GM18499 (cell line): Measurements from ENCODE around the gene EPN3.

ENCODE experiments used
- ATAC-seq: cut with Tn5 transposase; IDR thresholded peaks from one replicate; pipeline ENCODE4 v1.9.1; 2021; ENCODE audit warnings: moderate number of reproducible peaks; ENCODE audit not compliant: insufficient read depth, unreplicated experiment

The EPN3 gene

GRCh38 chr17:50583641-50584040, 51.1 kb downstream of the EPN3 start:
- ATAC-seq = no peak

DNA sequence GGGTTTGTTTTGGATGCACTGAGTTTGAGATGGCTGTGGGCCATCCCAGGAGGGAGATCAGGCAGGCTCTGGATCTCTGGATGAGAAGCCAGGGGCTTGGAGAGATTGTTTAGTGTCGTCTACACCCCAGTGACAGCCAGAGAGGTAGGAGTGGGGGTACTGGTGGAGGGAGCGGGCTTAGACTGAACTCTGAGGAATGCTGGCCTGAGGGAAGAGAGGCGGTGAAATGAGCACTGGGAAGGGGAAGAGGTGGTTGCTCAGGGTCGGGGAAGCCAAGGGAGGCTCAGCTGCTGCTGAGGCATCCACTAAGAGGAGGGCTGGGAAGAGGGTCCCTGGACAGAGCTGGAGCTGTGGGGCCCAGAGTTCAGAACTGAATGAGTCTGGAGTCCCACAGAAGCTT, 51.6 kb downstream of the EPN3 start:
- no peak for ATAC-seq

DNA sequence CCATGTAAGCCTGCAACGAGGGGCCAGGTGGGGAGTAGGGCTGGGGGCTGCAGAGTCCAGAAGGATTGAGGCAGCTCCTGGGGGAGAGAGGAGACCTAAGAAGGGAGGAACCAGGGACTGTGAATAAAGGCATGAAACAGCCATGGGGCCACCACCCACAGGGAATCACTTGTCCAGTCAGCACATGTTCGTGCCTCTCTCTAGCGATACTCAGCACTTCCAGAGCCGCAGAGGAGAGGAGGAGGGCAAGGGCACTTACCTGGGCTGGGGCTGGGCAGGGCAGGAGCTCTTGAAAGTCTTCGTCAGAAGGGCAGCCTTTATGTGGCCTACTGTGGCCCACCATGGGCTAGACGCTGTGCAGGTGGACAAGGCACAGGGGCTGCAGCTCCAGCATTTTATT, 52.2 kb downstream of the EPN3 start:
- no peak for ATAC-seq

- ATAC-seq = no peak
Observed at GRCh38 chr17:50585346-50585745, 52.8 kb downstream of the EPN3 start.

- ATAC-seq = no peak
Observed at GRCh38 chr17:50585891-50586290, 53.4 kb downstream of the EPN3 start.

- ATAC-seq = no peak
Observed at GRCh38 chr17:50586421-50587247, 54.1 kb downstream of the EPN3 start.

DNA sequence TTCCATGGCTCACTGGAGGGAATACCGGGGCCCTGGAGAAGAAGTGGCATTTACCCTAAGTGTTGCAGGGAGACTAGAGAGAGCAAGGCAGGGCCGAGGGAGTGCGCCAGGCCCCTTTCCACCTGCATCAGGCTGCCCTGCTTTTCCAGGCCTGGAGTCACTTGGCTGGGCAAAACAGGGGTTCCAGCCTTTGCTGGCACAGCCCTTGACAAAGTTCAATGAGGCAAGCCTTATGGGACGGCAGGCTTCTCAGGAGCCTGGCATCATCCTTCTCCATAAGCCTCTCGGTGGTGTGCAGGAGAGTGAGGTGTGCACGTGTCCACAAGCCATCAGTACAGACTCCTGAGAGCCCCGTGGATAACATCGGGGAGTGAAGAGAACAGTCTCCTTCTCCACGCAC, 55.0 kb downstream of the EPN3 start:
- no peak for ATAC-seq

- no peak for ATAC-seq
Observed at GRCh38 chr17:50588391-50589049, 56.0 kb downstream of the EPN3 start.

DNA sequence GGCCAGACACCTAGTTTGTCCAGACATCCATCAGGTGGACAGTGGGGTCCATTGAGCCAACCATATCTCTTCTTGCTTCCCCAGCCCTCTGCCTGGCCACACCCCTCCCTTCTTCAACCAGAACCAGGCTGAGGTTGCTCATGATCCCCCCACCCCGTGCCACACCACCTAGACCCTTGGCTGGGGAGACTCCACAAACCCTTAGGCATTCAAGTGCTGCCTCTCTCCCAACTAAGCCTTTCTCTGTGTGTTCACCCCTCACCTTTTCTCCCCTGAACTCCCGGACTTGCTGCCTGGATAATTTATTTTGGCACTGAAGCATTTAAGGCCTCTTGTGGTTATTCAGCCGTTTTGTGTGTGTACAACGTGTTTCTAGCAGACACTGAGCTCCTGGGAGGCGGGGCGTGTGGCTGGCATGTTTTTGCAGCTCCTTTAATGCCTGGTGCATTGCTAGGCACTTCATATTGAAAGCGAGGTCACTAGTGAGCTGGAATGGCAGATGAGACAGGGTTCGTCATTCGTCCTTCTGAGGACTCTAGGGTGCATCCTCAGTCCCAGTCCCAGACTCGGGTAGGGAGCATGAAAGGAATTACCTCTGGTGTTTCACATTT, 56.7 kb downstream of the EPN3 start:
- ATAC-seq = no peak

DNA sequence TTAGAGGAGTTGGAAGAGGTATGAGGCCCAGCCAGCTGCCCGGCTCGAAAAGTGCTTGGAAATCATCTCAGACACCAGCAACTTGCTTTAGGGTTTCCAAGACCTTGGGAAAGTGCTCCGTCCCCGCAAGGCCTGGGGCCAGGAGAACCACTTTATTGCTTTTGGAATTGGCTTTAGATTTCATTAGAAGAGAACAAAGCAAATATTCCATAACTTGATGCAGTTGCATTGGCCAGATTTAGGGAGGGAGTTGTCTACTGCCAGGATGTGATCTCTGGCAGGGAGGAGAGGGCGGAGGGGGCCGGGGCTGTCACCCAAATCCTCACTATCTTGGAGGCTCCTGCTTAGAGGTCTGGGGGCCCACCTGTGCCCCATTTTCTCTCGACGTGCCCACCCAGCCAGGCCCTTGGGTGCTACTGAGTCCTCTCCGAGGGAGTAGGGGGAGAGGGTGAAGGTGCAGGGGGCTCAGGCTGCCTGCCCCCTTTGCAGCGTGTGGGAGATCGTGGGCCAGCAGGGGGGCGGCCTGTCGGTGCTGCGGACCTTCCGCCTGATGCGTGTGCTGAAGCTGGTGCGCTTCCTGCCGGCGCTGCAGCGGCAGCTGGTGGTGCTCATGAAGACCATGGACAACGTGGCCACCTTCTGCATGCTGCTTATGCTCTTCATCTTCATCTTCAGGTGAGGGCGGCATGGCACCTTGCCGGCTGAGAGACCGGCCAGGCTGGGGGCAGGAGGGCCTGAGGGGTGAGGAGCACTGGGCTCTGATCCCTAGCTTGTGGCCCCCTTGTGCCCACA, 58.6 kb downstream of the EPN3 start:
- ATAC-seq = no peak

- ATAC-seq = no peak
Observed at GRCh38 chr17:50593321-50593720, 60.8 kb downstream of the EPN3 start.
